Measurements from ENCODE around the gene PDE10A. TPM values are rescaled to one million over a fixed set of nuclear protein-coding genes. Genes with fewer than 3 reads are reported as not detected.

PDE10A gene
- total RNA-seq, 1 experiment from 2014 or later: 3.1 TPM

GRCh38 chr6:165551828-165552227 is 111.2 kb downstream of the PDE10A start:
- ATAC-seq: peak; percentile 55

DNA sequence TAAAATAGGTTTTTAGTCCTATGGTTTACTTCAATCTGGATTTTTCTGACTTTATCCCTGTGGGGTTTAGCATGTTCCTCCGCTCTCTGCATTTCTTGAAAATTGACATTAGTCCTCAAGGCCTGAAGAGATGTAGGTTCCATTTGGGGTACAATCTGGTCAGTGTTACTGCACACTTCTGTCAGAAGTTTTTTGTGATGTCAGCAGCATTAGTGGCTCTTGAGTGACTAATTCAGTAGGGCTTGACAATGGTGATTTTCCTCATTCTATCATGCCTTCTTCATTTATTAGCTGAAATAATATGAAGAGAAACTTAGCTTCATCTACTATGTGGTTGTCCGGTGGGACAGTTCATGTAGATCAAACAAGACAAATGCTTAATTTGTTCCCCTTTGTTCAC is 114.6 kb downstream of the PDE10A start:
- no peak for DNase-seq (ENCODE audit: low spot score)
- ChIA-PET POLR2A (no interaction called here), CTCF (no interaction called here)
- Mint-ChIP-seq H3K4me1 (peaks cover 17% of the 10 kb centered on the region), H3K27me3 (ENCODE audit: low read depth) (no peaks in the 10 kb centered on the region), H3K27ac (no peak overlapping the region), H3K4me3 (no peak overlapping the region), H3K36me3 (no peaks in the 10 kb centered on the region), H3K9me3 (no peaks in the 10 kb centered on the region)
- TF ChIP-seq MLX (CRISPR knock-in tag; IDR thresholded peaks at IDR 0.05) (no peak), ZNF263 (CRISPR knock-in tag; IDR thresholded peaks at IDR 0.05; ENCODE audit: low read depth) (no peak), ZNF219 (CRISPR knock-in tag; IDR thresholded peaks at IDR 0.05; ENCODE audit: borderline replicate concordance) (no peak)
- no peak for ATAC-seq

More at GRCh38 chr6:165551828-165552227, 111.2 kb downstream of the PDE10A start:
- Mint-ChIP-seq H3K4me3 (no peak overlapping the region), H3K27ac (no peak overlapping the region), H3K9me3 (peaks cover 8% of the 10 kb centered on the region), H3K4me1 (peaks cover 25% of the 10 kb centered on the region), H3K27me3 (ENCODE audit: low read depth) (no peaks in the 10 kb centered on the region), H3K36me3 (no peaks in the 10 kb centered on the region)
- ChIA-PET POLR2A (no interaction called here), CTCF (interaction anchor here (0.9 kb wide), 1 partner anchor 112 kb away, joined by 3 read pairs; no protein-coding TSS in a partner anchor)
- DNase-seq (ENCODE audit: low spot score): no peak
- no peak for TF ChIP-seq AR (CRISPR knock-in tag; IDR thresholded peaks at IDR 0.05)
- TF ChIP-seq ZNF671 (CRISPR knock-in tag; IDR thresholded peaks at IDR 0.05): no peak
- TF ChIP-seq RELA (CRISPR knock-in tag; IDR thresholded peaks at IDR 0.05; ENCODE audit: borderline replicate concordance): no peak
- no peak for TF ChIP-seq ZNF121 (CRISPR knock-in tag; IDR thresholded peaks at IDR 0.05)
- no peak for TF ChIP-seq NR1H2 (CRISPR knock-in tag; IDR thresholded peaks at IDR 0.05)
- no peak for TF ChIP-seq CBFB (CRISPR knock-in tag; IDR thresholded peaks at IDR 0.05; ENCODE audit: low read depth)
- TF ChIP-seq MLX (CRISPR knock-in tag; IDR thresholded peaks at IDR 0.05): no peak
- no peak for TF ChIP-seq FOXP4 (CRISPR knock-in tag; IDR thresholded peaks at IDR 0.05)
- TF ChIP-seq ZNF396 (CRISPR knock-in tag; IDR thresholded peaks at IDR 0.05; ENCODE audit: borderline replicate concordance): no peak
- no peak for TF ChIP-seq E2F1 (CRISPR knock-in tag; IDR thresholded peaks at IDR 0.05)
- TF ChIP-seq, protein P1, sequence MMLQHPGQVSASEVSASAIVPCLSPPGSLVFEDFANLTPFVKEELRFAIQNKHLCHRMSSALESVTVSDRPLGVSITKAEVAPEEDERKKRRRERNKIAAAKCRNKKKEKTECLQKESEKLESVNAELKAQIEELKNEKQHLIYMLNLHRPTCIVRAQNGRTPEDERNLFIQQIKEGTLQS (CRISPR knock-in tag; conservative IDR thresholded peaks at IDR 0.05): no peak
- no peak for TF ChIP-seq FOXK1 (CRISPR knock-in tag; IDR thresholded peaks at IDR 0.05)
- TF ChIP-seq, protein P2, sequence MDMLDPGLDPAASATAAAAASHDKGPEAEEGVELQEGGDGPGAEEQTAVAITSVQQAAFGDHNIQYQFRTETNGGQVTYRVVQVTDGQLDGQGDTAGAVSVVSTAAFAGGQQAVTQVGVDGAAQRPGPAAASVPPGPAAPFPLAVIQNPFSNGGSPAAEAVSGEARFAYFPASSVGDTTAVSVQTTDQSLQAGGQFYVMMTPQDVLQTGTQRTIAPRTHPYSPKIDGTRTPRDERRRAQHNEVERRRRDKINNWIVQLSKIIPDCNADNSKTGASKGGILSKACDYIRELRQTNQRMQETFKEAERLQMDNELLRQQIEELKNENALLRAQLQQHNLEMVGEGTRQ (CRISPR knock-in tag; IDR thresholded peaks at IDR 0.05): no peak
- TF ChIP-seq JUN (CRISPR knock-in tag; IDR thresholded peaks at IDR 0.05): no peak

All from WTC11 (cell line).